NCI-H1694 treated with DMSO at 0.1 percent for 48 hours (cell line): ENCODE measurements around the gene CFAP300.

Experiments
- DNase-seq: peaks from one replicate; lab custom pipeline; 2025; lab: John Stamatoyannopoulos, UW

Gene CFAP300

DNA sequence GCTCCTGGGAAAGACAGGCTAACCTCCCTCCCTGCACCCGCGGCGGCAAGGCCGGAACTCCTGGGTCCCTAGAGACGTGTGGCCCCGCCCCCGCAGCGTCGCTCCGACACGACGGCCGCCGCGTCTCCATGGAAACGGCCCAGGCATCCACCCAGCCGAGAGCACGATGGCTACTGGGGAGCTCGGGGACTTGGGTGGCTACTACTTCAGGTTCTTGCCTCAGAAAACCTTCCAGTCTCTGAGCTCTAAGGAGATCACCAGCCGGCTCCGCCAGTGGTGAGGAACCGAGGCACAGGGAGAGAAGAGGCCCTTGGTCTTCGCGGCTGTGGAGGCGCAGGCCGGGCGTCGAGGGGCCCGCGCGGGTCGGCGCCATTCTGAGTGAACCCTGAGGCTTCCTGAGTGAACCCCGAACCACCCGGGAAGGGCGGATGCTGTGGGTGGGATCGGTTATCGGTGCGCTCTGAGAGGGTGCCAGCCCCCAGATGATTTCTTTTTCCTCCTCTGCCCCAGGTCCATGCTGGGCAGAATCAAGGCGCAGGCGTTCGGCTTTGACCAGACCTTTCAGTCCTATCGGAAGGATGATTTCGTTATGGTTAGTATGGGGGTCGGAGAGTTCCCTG, at the start of gene CFAP300:
CFAP300 (plus strand) TSS at position 133 of the 620 bp plus-strand sequence; CDS start at position 167, 34 bp downstream.
- DNase-seq = no peak

DNA sequence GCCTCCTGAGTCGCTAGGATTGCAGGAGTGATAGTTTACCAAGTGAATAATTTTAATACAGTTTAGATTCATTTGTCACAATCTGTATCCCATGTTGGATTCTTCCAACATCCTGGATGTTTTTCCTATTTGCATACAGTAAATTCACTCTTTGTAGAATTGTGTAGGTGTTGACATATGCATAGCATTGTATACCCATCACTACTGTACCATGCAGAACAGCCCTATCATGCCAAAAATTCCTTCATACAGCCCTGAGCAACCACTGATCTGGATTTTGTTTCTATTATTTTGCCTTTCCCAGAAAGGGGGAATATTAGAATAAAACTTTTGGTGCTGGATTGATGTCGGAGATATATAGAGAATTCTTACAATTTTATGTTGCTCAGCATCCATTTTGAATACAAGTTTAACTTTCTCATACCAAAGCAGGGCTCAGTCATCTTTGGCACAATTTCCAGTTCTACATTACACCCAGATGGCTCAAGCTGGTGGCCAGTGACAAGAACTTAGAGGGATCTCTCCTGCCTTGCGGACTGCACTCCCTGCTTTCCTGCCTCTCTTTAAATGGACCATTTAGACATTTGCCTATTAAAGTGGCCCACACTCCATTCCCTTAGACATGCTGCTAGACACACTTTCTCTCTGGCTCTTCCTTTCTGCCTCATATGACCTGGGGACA, 45.4 kb upstream of the CFAP300 start:
- DNase-seq = no peak

DNA sequence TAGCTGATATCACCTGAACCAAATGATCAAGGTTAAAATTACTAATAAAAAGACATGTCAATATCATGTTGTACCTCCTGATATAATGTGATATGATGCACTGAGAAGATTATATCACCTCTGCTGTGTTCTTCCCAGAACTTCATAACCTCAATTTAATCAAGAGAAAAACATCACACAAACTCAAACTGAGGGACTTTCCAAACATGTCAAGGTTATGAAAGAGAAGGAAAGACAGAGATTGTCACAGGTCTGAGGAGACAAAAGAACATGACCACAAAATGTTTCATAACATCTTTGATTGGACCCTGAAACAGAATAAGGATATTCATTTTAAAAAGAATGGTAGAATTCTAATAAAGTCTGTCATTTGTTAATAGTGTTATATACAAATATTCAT, 43.0 kb upstream of the CFAP300 start:
- DNase-seq = no peak

DNA sequence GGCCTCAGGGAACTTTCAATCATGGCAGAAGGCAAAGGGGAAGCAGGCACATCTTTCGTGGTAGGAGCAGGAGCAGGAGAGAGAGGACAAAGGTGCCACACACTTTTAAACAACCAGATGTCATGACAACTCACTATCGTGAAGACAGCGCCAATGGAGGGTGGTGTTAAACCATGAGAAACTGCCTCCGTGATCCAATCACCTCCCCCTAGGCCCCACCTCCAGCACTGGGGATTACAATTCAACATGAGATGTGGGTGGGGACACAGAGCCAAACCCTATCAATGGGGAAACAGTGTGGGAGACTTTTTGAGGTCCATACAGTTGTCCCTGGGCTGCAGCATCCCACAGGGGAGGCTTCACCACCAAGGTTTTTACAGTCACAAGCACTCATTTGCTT, 41.9 kb upstream of the CFAP300 start:
- no peak for DNase-seq

DNA sequence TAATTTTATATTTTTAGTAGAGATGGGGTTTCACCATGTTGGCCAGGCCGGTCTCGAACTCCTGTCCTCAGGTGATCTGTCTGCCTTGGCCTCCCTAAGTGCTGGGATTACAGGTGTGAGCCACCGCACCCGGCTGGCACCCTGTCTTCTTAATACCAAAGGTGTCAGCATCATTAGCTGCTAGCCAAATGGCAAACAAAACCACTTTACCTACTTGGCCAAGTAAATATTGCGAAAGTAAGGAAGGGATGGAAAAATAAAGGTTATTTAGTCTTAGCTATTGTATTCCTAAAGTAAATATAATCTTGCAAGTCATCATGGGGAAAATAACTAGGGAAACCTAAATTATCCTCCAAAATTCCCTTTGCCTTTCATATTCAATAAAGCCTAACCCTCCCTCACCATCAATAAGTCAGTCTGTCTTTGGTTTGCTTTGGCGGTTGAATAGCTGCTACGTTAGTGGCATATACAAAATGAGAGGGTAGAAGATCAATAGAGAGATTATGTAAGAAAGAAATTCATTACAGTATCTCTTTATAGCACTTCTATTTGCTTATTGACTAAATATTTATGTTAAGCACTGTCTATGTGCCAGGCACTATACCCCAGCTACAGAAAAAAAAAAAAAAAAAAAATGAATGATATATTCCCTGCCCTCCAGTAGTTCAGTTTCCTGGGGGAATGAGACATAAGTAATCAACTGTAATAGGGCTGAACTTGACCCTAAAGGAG, 40.2 kb upstream of the CFAP300 start:
- no peak for DNase-seq

DNA sequence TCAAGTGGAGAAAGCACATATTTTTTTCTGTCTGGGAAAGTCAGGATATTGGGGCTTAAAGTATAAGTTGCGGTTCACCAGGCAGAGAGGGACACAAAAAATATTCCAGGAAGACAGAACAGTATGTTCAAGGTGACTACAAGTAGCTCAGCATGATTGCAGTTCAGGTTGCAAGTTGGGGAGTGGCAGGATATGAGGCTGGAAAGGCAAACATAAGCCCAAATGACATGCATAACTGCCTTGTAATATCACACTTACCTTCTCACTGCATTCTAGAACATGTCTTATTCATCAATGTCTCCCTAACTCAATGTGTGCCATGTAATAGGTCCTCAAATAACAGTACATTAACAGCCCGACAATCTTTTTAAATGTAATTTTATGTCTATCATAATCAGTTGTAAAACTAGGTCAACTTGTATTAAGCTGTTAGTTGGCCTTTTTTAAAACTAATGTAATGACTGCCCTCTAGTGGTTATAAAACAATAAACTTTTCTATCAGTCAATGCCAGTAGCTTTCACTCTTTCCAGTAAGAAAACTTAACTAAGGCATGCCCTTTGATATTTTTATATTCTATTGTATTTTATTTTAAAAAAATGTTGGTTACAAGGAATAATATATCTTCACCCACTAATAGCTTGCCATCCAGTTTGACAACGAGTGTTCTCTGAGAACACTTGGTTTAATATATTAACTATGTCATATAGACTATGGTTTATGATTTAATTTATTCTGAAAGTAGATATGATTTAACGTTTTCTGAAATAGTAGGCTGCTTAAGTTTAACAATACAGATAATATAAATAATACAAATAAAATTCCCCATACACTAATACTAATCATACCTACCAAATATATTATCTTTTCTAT, 39.4 kb upstream of the CFAP300 start:
- peak; percentile 22 for DNase-seq

DNA sequence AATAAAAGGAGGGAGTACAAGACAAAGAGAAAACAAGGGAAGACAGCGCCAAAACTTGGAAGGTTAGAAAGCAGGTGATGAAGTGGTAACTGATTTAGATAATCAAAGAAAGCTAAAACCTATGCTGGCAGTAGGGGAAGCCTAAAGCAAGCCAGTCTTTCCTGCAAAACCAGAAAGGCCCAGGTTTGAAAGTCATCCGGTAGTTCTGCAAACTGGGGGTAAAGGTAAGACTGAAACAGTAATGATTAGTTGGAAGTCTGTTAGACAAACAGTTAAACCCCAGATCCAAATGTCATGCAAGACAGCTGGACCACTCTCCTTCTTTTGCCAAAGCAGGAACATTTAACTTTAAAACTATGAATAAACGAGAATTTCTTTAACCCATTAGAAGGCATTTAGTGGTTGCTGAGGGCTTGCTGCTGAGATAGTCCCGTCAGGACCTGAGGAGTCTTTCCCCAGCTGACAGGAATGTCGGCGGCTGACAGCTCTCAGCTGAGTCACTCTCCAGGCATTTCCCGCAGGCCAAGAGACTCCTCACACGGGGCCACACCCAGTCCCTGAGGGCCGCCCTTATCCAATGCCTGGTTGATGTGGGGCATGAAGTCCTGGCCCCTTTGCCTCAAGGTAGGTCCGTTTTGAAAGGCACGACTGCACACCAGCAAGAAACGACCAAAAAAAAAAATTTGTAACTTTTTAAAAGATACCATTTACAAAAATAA, 36.3 kb upstream of the CFAP300 start:
- DNase-seq = no peak

DNA sequence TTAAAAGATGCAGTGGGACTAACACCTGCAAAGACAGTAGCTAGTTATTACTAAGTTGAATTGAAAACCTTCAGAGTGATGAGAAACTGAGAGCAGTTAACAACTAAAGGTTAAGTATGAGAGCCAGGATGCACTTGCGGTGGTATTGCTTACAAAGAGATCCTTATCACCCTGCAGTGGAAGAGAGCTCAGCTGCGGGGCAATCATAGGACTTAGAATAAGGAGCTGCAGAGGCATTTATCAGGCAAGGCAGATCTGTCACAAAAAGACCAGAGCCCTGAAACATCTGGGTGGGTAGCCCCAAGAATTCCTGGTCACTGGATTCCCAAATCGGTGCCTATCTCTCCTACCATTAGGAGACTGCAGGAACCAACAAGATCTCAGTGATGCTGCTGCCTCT, 34.3 kb upstream of the CFAP300 start:
- DNase-seq = no peak

DNA sequence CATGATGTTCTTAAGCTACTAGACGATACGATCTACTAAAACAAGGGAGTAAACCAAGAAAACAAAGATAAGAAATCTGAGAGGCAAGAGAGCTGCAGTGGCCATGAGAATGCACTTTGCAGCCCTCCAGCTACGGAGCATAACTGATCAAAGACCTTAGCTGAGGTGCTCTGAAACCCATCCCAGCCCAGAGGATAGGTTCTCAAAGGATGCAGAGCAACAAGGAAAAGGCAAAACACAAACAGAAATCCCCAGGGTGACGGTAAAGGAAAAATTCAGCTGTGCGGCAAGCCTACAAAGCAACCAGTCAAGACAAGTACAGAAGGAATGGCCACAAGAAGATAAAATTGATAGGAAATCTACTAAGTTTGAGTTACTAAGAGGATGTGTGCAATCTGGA, 32.5 kb upstream of the CFAP300 start:
- no peak for DNase-seq

DNA sequence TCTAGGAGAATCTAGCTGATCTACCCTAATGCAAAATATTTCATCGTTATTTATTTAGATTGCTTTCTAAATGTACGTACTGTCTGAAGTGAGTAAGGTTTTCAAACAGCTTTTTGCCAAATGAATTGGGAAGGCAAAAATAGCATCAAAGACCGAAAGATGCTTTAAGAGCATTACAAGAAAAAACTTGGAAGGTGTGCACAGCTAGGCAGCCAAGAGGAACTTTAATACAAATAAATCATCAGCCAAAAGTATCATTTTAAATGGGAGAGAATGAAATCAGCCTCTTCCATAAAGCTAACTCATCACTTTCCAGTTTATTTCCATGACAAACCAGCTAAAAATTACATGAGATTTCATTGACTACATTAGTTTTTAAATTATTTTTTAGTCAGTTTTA, 30.2 kb upstream of the CFAP300 start:
- no peak for DNase-seq

DNA sequence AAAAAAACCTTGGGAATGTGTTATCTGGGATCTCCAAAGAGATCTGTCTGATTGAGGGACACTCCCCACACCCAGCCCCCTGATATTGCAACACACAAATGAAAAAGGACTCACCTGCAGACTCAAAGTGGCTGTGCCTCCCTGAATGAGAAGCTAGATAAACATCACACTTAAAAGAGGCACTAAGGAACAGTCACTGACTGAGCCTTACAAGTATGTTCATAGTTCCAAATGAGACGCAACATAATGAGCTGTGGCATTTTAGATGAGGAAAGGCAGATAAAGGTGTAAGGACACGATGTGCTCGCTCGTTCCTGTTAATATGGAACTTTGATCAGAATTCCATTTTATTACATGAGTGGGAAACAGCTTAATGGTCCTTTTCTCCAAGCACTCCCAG, 21.0 kb upstream of the CFAP300 start:
- no peak for DNase-seq

DNA sequence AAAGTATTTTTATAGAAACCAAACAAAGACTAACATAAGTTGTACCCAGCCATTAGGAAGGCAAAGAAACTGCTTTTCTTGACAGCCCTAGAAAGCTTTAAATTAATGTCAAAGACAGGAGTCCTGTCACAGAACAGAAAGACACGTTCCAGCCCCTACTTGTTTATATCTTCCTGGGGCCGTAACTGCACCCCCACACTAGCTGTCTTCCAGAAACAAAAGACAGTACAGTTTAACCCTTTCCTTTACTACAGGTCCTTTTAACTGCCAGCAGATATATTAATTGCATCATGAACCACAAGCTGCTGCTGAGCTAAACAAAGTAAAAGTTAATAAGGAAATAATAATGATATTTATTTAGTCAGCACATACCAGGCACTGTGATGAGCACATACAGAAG, 20.3 kb upstream of the CFAP300 start:
- no peak for DNase-seq

DNA sequence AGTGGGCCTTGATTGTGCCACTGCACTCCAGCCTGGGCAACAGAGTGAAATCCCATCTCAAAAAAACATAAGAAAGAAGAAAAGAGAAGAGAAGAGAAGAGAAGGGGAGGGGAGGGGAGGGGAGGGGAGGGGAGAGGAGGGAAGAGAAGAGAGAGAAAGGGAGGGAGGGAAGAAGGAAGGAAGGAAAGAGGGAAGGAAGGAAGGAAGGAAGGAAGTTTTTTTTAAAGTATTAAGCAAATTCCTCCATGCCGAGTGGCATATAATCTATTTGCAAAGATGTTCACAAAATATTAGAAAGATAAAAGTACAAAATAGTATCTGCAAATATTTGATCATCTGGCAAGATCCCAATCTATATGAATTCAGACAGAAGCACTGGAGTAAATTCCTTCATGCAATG, 10.5 kb upstream of the CFAP300 start:
- DNase-seq = no peak

DNA sequence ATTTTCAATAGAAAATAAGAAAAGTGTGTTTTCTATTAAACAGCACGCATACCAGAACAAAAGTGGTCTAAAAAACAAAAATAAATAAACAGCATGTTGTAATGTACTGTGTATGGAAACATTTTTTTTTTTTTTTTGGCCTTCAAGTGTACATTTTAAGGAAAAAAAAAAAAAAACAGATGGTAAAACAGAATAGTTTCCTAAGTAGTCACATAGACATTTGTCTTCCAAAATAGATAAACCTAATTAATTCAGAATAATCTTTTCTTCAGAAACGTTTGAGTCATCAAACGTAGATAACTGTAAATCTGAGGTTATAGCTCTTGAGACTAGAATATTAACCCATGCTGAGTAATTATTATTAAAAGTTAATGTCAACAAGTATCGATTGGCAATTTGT, 396 bp upstream of the CFAP300 start:
- no peak for DNase-seq

DNA sequence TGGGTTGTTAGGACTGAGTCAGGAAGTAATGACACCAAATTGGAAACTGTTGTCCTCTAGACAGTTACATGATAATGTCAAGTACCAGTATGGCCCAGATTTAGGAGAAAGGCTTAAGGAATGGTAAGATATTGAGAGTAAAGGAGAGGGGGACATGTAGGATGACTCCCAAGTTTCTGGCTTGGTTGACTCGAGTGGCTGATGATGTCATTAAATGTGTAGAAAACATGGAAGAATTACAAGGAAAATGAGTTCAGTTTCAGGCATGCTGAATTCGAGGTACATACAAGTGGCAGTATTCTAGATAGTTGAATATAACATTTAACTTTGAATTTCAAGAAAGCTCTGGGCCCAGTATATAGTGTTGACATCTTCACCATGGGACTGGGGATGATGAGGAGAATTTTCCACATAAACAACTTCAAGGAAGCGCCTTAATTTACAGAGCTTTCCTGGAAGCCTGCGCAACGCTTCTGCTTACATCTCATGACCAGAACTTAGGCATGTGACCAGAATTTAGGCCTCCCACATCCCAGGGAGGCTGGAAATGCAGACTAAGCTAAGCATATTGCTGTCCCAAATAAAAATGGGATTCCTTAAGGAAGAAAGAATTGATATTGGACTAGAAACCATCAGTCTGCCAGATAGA, 3.8 kb downstream of the CFAP300 start:
- no peak for DNase-seq

DNA sequence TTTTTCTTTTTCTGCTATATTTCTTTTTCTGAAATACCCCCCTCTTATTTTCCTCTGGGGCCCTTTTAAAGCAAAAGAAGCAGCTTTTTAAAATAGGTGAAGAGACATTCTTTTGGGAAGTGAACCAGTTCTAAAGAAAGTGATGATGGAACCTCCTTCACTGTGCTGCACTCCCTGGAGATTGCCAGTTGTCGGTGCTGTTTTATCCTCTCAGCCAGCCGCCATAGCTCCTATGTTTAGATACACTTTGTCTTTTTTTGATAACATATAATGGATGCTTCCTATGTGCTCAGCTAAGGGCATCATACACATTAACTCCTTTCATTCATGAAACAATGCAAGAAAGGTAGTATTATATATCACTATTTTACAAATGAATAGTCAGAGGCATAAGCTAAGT, 14.0 kb downstream of the CFAP300 start:
- no peak for DNase-seq

DNA sequence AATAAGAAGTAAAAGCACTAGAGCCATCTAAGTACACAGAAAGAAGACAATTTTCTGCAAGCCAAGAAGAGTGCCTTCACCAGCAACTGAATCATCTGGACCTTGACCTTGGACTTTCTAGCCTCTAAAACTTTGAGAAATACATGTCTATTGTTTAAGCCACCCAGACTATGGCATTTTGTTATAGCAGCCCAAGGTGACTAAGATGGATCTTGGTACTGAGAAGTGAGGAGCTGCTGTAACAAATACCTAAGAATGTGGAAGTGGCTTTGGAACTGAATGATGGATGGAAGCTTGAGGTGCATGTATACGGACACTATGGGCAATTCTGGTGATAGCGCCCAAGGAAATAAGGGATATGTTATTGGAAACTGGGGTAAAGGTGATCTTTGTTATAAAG, 14.9 kb downstream of the CFAP300 start:
- no peak for DNase-seq

DNA sequence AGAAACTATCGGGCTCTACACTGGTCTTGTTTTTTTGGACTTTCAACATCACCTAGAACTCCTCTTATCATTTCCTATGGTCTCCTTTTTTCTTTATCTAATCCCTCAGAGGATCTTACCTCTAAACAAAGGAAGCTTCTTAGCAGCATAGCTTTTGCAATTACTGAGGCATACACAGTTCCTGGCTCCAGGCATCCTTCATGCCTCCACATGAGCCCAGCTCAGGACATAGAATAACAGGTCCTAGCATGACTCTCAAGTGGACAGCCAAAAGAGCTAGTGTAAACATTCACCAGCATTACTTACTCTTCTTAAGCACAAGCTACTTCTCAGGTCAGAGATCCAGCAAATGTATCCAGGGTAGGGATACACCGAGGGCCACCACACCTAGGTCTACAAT, 17.1 kb downstream of the CFAP300 start:
- no peak for DNase-seq

DNA sequence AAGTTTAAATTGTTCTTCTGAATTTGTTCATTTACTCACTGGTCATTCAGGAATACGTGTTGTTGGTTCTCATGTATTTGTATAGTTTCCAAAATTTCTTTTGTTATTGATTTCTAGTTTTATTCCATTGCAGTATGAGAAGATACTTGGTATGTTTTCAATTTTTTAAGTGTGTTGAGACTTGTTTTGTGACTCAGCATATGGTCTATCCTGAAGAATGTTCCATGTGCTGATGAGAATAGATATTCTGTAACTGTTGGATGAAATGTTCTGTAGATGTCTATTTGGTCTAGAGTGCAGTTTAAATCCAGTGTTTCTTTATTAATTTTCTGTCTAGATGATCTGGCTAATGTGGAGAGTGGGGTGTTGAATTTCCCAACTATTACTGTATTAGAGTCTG, 23.5 kb downstream of the CFAP300 start:
- no peak for DNase-seq

DNA sequence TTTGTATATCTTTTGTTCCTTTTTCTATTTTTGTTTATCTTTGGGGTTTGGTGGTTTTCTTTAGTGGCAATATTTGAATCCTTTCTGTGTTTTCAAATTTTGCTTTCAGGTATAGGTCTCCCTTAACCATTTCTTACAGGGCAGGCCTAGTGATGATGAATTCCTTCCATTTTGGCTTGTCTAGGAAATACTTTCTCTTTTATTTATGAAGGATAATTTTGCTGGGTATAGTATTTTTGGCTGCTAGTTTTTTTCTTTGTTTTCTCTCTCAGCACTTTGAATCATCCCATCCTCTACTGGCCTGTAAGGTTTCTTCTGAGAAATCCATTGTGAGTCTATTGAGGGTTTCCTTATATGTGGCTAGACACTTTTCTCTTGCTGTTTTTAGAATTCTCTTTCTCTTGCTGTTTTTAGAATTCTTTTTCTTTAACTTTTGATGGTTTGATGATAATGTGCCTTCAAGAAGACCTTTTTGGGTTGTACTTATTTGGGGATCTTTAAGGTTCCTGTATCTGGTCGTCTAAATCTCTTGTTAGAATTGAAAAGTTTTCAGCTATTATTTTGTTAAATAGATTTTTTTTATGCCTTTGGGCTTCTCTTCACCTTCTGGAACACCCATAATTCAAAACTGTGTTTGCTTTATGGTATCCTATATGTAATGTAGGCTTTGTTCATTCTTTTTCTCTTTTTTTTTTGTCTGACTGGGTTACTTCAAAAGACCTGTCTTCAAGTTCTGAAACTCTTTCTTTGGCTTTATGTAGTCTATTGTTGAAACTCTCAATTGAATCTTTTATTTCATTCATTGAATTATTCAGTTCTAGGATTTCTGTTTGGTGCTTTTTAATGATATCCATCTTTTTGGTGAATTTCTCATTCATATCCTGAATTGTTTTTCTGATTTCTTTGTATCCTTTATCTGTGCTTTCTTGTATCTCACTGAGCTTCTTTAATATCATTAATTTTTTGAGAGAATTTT, 24.5 kb downstream of the CFAP300 start:
- DNase-seq = no peak
